Esophagus squamous epithelium (tissue), 5 donors: ENCODE results near the gene TMEM150B. TPM values are rescaled to one million over a fixed set of nuclear protein-coding genes. Genes with fewer than 3 reads are reported as not detected.

ENCODE experiments used
- DNase-seq: peaks from one replicate; lab custom pipeline; 2025; lab: John Stamatoyannopoulos, UW
- H3K27ac ChIP-seq, 4 donors: fragments of 200-600 bp; sonication (generic); one replicate each; pipeline ENCODE4 v1.5.1; 2016 to 2019; ENCODE audit warnings: mild to moderate bottlenecking in 1 of 4
- H3K27me3 ChIP-seq, 4 donors: fragments of 200-600 bp; sonication (generic); 1 replicate in 3 of 4; 2 replicates in 1 of 4; pipeline versions ENCODE4 v1.5.1 to v1.6.0; 2017 to 2021; ENCODE audit warnings: antibody characterized with exemption in 1 of 4
- H3K36me3 ChIP-seq, 3 donors: fragments of 200-600 bp; sonication (generic); one replicate each; pipeline ENCODE4 v1.5.1; 2016 to 2019
- H3K4me1 ChIP-seq, 3 donors: fragments of 200-600 bp; sonication (generic); one replicate each; pipeline ENCODE4 v1.5.1; 2017 to 2019
- H3K4me3 ChIP-seq, 4 donors: fragments of 200-600 bp; sonication (generic); 1 replicate in 3 of 4; 2 replicates in 1 of 4; pipeline ENCODE4 v1.5.1; 2016 to 2019; ENCODE audit warnings: mild to moderate bottlenecking in 2 of 4, moderate library complexity in 1 of 4
- H3K9me3 ChIP-seq, 3 donors: fragments of 200-600 bp; sonication (generic); one replicate each; pipeline ENCODE4 v1.5.1; 2016 to 2019
- CTCF ChIP-seq, 6 experiments: fragments of 450-650 bp in 4 of 6; fragments of 200-600 bp in 2 of 6; sonication (generic) in 2 of 6; IDR thresholded peaks; one replicate each; pipeline ENCODE4 v1.5.1; 2016 to 2019; ENCODE audit warnings: antibody characterized with exemption in 6 of 6, mild to moderate bottlenecking in 4 of 6, moderate library complexity in 4 of 6
- POLR2A ChIP-seq, 4 donors: fragments of 450-650 bp; IDR thresholded peaks; one replicate each; pipeline ENCODE4 v1.6.1; 2017; ENCODE audit warnings: antibody characterized with exemption in 4 of 4, mild to moderate bottlenecking in 4 of 4, moderate library complexity in 3 of 4
- WGBS, 2 donors: methylation state at CpG; one replicate each; pipeline ENCODE4 v1.1.5; 2018; 5-methylcytosine and 5-hydroxymethylcytosine counted together
- intact Hi-C: fragments of 100-400 bp; cut with DNase I; formaldehyde crosslinking; loops from one replicate; pipeline ENCODE4 v1.15.0; 2022
- total RNA-seq, 4 donors: library from RNA; depleted of rRNA; stranded (reverse); fragments of >200 nt; gene quantifications; one replicate each; pipeline ENCODE4 v1.1.0, GENCODE V29; 2016
- donor health status: DM: yes; HTN: yes; CAD: no.

The TMEM150B gene
- total RNA-seq, 4 donors from 2014 or later, result 1.7 TPM; not detected in 3

GRCh38 chr19:55362174-55362989 is 37.2 kb upstream of the TMEM150B start:
- no peak overlapping the region for H3K4me3 ChIP-seq
- DNase-seq, result no peak
- WGBS, 2 donors, result 66 to 84% methylated on average over 8 to 11 of the region's 38 CpGs
- TF ChIP-seq POLR2A (IDR thresholded peaks at IDR 0.05) (no peak), CTCF (IDR thresholded peaks at IDR 0.05) (no peak)
- intact Hi-C loops, result no loop called here
- no peaks in the 10 kb centered on the region for H3K4me1 ChIP-seq
- H3K36me3 ChIP-seq, result no peaks in the 10 kb centered on the region
- no peaks in the 10 kb centered on the region for H3K9me3 ChIP-seq
- peaks cover 0 to 74% (median 0%) of the 10 kb centered on the region in 4 donors for H3K27me3 ChIP-seq
- no peak overlapping the region for H3K27ac ChIP-seq

- H3K9me3 ChIP-seq, result no peaks in the 10 kb centered on the region
- H3K27ac ChIP-seq, result no peak overlapping the region
- intact Hi-C loops, result no loop called here
- H3K4me3 ChIP-seq, result no peak overlapping the region
- H3K36me3 ChIP-seq, result no peaks in the 10 kb centered on the region
- H3K4me1 ChIP-seq, result peaks cover 0 to under 1% (median 0%) of the 10 kb centered on the region in 3 donors
- TF ChIP-seq POLR2A (IDR thresholded peaks at IDR 0.05) (no peak), CTCF (IDR thresholded peaks at IDR 0.05) (no peak)
- WGBS, 2 donors, result 74 to 80% methylated on average over 2 to 6 of the region's 16 CpGs
- peaks cover 0 to 76% (median 0%) of the 10 kb centered on the region in 4 donors for H3K27me3 ChIP-seq
- no peak for DNase-seq
Observed at GRCh38 chr19:55360902-55361301, 35.8 kb upstream of the TMEM150B start.

GRCh38 chr19:55358943-55359908 is 34.1 kb upstream of the TMEM150B start:
- 60 to 67% methylated on average over 9 to 11 of the region's 32 CpGs for whole genome bisulfite sequencing, 2 donors
- TF ChIP-seq POLR2A (IDR thresholded peaks at IDR 0.05), result no peak
- TF ChIP-seq CTCF (IDR thresholded peaks at IDR 0.05), result no peak
- no peak for DNase-seq

GRCh38 chr19:55358493-55358892 is 33.4 kb upstream of the TMEM150B start:
- Histone ChIP-seq H3K4me3 (no peak overlapping the region), H3K27ac (no peak overlapping the region), H3K27me3 (peaks cover 0 to 84% (median 2%) of the 10 kb centered on the region in 4 donors), H3K4me1 (peaks cover 15 to 24% (median 16%) of the 10 kb centered on the region in 3 donors), H3K9me3 (no peaks in the 10 kb centered on the region), H3K36me3 (no peaks in the 10 kb centered on the region)
- no peak for DNase-seq
- intact Hi-C loops, result no loop called here
- no peak for TF ChIP-seq POLR2A (IDR thresholded peaks at IDR 0.05)
- TF ChIP-seq CTCF (IDR thresholded peaks at IDR 0.05), result no peak
- 75 to 86% methylated on average over 4 to 7 of the region's 19 CpGs for WGBS, 2 donors

More at GRCh38 chr19:55358943-55359908, 34.1 kb upstream of the TMEM150B start:
- intact Hi-C loops, result no loop called here
- no peak overlapping the region for H3K27ac ChIP-seq
- no peaks in the 10 kb centered on the region for H3K9me3 ChIP-seq
- no peak overlapping the region for H3K4me3 ChIP-seq
- H3K4me1 ChIP-seq, result peaks cover 7 to 17% (median 11%) of the 10 kb centered on the region in 3 donors
- H3K36me3 ChIP-seq, result no peaks in the 10 kb centered on the region
- peaks cover 0 to 80% (median 2%) of the 10 kb centered on the region in 4 donors for H3K27me3 ChIP-seq
